BJ (cell line): ENCODE data around the gene SUGP2. TPM values are rescaled to one million over a fixed set of nuclear protein-coding genes. Genes with fewer than 3 reads are reported as not detected.
A peak's percentile ranks its signal among the peaks of the same experiment; 100 is the strongest.

Experiments used
- CTCF ChIA-PET: fragments of 350-600 bp; formaldehyde crosslinking; extraction: SDS; loops from one replicate; lab custom pipeline; 2021; ENCODE audit warnings: antibody characterized with exemption, inconsistent platforms; lab: Yijun Ruan, JAX
- POLR2A ChIA-PET: fragments of 300-600 bp; sonication (Branson Sonifier 250); formaldehyde crosslinking; extraction: SDS; loops from one replicate; lab custom pipeline; 2021; ENCODE audit warnings: antibody characterized with exemption; lab: Charles Lee
- DNase-seq: peaks from one replicate; pipeline ENCODE4 v3.0.0-alpha.2; 2011; ENCODE audit warnings: low read depth
- H3K27me3 ChIP-seq: 2 replicates; pipeline ENCODE4 v1.6.0; 2011; ENCODE audit warnings: low read length; ENCODE audit not compliant: control insufficient read depth, insufficient read depth
- H3K36me3 ChIP-seq: 2 replicates; pipeline ENCODE4 v1.5.1; 2011; ENCODE audit warnings: low read length; ENCODE audit not compliant: control insufficient read depth, insufficient read depth
- H3K4me3 ChIP-seq: 2 replicates; pipeline ENCODE4 v1.5.1; 2011; ENCODE audit warnings: low read depth, mild to moderate bottlenecking, control low read depth, low read length
- CTCF ChIP-seq: IDR thresholded peaks from 2 replicates; pipeline ENCODE4 v1.5.1; 2011; ENCODE audit warnings: low read depth, mild to moderate bottlenecking, control low read depth, inconsistent platforms, low read length, moderate library complexity; ENCODE audit not compliant: insufficient read depth
- polyA plus RNA-seq: library from polyadenylated mRNA; depleted of rRNA; stranded (reverse); fragments of >200 nt; gene quantifications from 2 replicates; pipeline ENCODE4 v1.2.3, GENCODE V29; 2011

Gene SUGP2
- polyA plus RNA-seq, 1 experiment: 37.4 TPM

DNA sequence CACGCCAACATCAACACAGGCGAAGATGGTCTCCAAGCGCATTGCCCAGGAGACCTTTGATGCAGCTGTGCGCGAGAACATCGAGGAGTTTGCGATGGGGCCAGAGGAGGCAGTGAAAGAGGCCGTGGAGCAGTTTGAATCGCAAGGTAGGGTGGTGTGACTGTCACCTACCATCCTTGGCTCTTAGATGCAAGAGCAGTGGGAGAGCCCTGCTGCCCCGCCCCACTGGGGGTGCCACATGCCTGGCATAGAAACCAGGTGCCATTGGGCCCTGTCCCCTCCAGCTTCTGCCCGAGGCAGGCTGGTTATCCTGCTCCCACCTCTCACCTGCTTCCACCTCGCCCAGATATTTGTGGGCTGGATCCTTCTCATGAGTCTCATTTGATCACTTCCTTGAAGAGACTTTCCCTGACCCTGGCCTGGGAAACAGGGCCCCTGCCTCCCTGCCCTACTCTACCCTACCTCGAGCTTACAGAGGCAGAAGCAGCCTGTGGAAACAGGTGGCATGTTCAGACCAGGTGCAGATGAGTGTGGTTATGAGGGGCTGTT lies 9.5 kb upstream of the SUGP2 start:
- no peak for DNase-seq

GRCh38 chr19:19040417-19040816 lies 7.1 kb upstream of the SUGP2 start:
- DNase-seq: peak; percentile 67
- peaks cover 9% of the 10 kb centered on the region for H3K36me3 ChIP-seq
- H3K27me3 ChIP-seq: no peaks in the 10 kb centered on the region
- H3K4me3 ChIP-seq: no peak overlapping the region
- ChIA-PET CTCF (interaction anchor here (1.0 to 1.3 kb wide), 3 partner anchors 13 to 135 kb away, joined by 3 to 7 read pairs (median 3); no protein-coding TSS in a partner anchor), POLR2A (interaction anchor here (0.6 kb wide), 2 partner anchors 9 to 87 kb away, joined by 3 to 6 read pairs; no protein-coding TSS in a partner anchor)
- TF ChIP-seq CTCF: no peak

More for the DNA sequence above, 9.5 kb upstream of the SUGP2 start:
- Histone ChIP-seq H3K27me3 (no peaks in the 10 kb centered on the region), H3K36me3 (peaks cover 9% of the 10 kb centered on the region), H3K4me3 (no peak overlapping the region)
- POLR2A ChIA-PET: no interaction called here
- CTCF ChIA-PET: interaction anchor here (0.6 kb wide), 1 partner anchor 145 kb away, joined by 3 read pairs; no protein-coding TSS in a partner anchor
- no peak for TF ChIP-seq CTCF

GRCh38 chr19:19039901-19040300 lies 6.6 kb upstream of the SUGP2 start:
- POLR2A ChIA-PET: no interaction called here
- Histone ChIP-seq H3K36me3 (peaks cover 9% of the 10 kb centered on the region), H3K27me3 (no peaks in the 10 kb centered on the region), H3K4me3 (no peak overlapping the region)
- no peak for DNase-seq
- CTCF ChIA-PET: interaction anchor here (1.0 to 1.3 kb wide), 3 partner anchors 13 to 136 kb away, joined by 3 to 7 read pairs (median 3); no protein-coding TSS in a partner anchor
- no peak for TF ChIP-seq CTCF

DNA sequence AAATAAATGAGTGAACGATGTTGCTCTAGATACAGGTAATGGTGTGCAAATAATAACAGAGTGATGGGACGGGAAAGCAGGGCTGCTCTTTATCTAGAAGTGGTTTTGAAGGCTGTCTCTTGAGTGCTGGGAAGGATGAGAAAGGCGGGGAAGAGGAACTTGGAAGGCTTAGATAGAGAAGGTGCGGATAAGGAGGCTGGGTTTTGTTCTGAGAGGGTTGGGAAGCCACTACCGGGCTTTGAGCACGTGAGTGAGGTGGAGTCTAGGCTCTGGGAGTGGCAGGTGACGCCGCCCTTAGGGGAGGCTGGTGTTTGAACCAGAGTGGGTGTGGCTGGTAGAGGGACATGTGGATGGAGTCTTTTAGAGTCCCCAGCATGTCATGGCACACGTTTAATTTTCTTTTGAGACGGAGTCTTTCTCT lies 897 bp upstream of the SUGP2 start:
- ChIA-PET POLR2A (no interaction called here), CTCF (no interaction called here)
- Histone ChIP-seq H3K27me3 (no peaks in the 10 kb centered on the region), H3K36me3 (peaks cover 2% of the 10 kb centered on the region; the same call in 1 of the 2 replicates), H3K4me3 (peak overlapping the region; percentile 67)
- TF ChIP-seq CTCF: no peak
- DNase-seq: peak; percentile 12

GRCh38 chr19:19033176-19033425 lies 216 bp downstream of the SUGP2 start:
- POLR2A ChIA-PET: no interaction called here
- CTCF ChIA-PET: no interaction called here
- Histone ChIP-seq H3K27me3 (no peaks in the 10 kb centered on the region), H3K36me3 (peaks cover 2% of the 10 kb centered on the region), H3K4me3 (peak overlapping the region; percentile 67)
- TF ChIP-seq CTCF: no peak
- no peak for DNase-seq
